Activated B cell treated with CpG ODN at 0.5 μM for 24 hours (primary cell): ENCODE measurements around the gene MACROD2. TPM values are rescaled to one million over a fixed set of nuclear protein-coding genes. Genes with fewer than 3 reads are reported as not detected.

Source experiments
- ATAC-seq: fragments of 200-7000 bp; cut with Tn5 transposase; one replicate; pipeline ENCODE4 v1.10.0; 2021; ENCODE audit warnings: low read depth, mild to moderate bottlenecking, moderate library complexity
- CTCF ChIA-PET: fragments of 350-600 bp; sonication (Branson Sonifier 250); formaldehyde crosslinking; loops from one replicate; lab custom pipeline; 2021; ENCODE audit warnings: antibody characterized with exemption; lab: Charles Lee
- POLR2A ChIA-PET: fragments of 350-600 bp; sonication (Branson Sonifier 250); formaldehyde crosslinking; loops from one replicate; lab custom pipeline; 2021; ENCODE audit warnings: antibody characterized with exemption; lab: Charles Lee
- DNase-seq: peaks from one replicate; pipeline ENCODE4 v3.0.0; 2022
- H3K27ac Mint-ChIP-seq: one replicate; pipeline ENCODE4 v1.8.0; 2020; ENCODE audit warnings: mixed read lengths
- H3K27me3 Mint-ChIP-seq: one replicate; pipeline ENCODE4 v1.8.0; 2021; ENCODE audit warnings: mixed read lengths
- H3K36me3 Mint-ChIP-seq: one replicate; pipeline ENCODE4 v1.8.0; 2021; ENCODE audit warnings: low read depth, mixed read lengths
- H3K4me1 Mint-ChIP-seq: one replicate; pipeline ENCODE4 v1.8.0; 2021; ENCODE audit warnings: mixed read lengths
- H3K4me3 Mint-ChIP-seq: one replicate; pipeline ENCODE4 v1.8.0; 2020; ENCODE audit warnings: mild to moderate bottlenecking, mixed read lengths
- H3K9me3 Mint-ChIP-seq: one replicate; pipeline ENCODE4 v1.8.0; 2020; ENCODE audit warnings: mixed read lengths
- intact Hi-C: fragments of 100-400 bp; cut with micrococcal nuclease; formaldehyde crosslinking; loops from one replicate; pipeline ENCODE4 v1.15.1; 2024
- total RNA-seq: library from RNA; stranded (reverse); gene quantifications from 2 replicates; pipeline ENCODE4 v1.2.3, GENCODE V29; 2022
- TF ChIP-seq, protein P1 (sequence below): fragments of 200-600 bp; IDR thresholded peaks from one replicate; pipeline ENCODE4 v1.8.0; 2022; ENCODE audit warnings: antibody characterized with exemption, mild to moderate bottlenecking

Gene MACROD2
- total RNA-seq, 1 donor from 2014 or later: 55.1 TPM

DNA sequence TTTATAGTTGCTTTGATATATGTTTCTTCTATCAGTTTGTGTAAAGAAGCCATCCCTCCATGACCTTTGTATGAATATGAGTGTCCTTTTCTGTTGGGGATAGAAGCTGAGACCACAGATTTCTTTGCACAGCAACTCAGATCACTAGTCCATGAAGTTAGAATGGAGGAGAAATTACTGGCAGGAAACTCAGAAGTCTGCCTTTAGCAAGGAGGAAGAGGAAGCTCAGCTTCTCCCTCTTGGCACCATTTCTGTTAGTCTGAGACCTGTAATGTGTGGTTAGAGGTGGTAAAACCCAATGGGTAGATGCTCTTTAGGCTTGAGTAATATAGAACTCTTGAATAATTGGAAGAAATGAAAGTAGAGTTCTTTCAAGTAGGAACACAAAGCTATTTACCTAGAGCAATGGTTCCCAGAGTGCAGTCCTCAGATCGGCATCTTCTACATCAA is 1337.4 kb downstream of the MACROD2 start:
- H3K4me1 Mint-ChIP-seq: peaks cover 29% of the 10 kb centered on the region
- CTCF ChIA-PET: interaction anchor here (0.6 to 1.4 kb wide), 3 partner anchors 13 to 32 kb away, joined by 3 to 6 read pairs (median 5); no protein-coding TSS in a partner anchor
- no peaks in the 10 kb centered on the region for H3K9me3 Mint-ChIP-seq
- H3K27ac Mint-ChIP-seq: peak overlapping the region; percentile 86
- ATAC-seq (peak; percentile 68), DNase-seq (no peak)
- TF ChIP-seq, protein P1, sequence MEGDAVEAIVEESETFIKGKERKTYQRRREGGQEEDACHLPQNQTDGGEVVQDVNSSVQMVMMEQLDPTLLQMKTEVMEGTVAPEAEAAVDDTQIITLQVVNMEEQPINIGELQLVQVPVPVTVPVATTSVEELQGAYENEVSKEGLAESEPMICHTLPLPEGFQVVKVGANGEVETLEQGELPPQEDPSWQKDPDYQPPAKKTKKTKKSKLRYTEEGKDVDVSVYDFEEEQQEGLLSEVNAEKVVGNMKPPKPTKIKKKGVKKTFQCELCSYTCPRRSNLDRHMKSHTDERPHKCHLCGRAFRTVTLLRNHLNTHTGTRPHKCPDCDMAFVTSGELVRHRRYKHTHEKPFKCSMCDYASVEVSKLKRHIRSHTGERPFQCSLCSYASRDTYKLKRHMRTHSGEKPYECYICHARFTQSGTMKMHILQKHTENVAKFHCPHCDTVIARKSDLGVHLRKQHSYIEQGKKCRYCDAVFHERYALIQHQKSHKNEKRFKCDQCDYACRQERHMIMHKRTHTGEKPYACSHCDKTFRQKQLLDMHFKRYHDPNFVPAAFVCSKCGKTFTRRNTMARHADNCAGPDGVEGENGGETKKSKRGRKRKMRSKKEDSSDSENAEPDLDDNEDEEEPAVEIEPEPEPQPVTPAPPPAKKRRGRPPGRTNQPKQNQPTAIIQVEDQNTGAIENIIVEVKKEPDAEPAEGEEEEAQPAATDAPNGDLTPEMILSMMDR: no peak
- POLR2A ChIA-PET: interaction anchor here (1.0 to 2.3 kb wide), 2 partner anchors 9 to 15 kb away, joined by 3 to 12 read pairs; no protein-coding TSS in a partner anchor
- no peaks in the 10 kb centered on the region for H3K27me3 Mint-ChIP-seq
- intact Hi-C loops: loop anchor here (2.0 kb wide), 1 partner anchor 16 kb away; no protein-coding TSS in a partner anchor
- peak overlapping the region; percentile 68 for H3K4me3 Mint-ChIP-seq
- no peaks in the 10 kb centered on the region for H3K36me3 Mint-ChIP-seq

DNA sequence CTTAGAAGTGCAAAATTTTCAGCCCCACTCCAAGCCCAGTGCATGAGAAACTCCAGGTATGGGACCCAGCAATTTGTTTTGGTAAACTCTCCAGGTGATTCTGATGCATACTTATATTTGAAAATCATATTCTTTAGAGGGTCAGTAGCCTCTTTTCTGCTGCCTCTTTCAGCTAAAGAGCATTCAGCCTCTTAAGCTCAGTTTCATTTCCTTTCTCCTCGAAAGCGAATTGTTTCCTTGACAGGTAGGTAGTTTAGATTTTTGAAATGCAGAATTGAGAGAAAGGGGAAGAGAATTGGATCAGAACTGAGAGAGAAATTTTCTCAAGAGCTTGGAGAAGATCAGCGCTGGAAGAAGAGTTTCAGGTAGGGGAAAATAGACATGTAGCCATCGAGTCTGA is 1337.9 kb downstream of the MACROD2 start:
- no peak for DNase-seq

DNA sequence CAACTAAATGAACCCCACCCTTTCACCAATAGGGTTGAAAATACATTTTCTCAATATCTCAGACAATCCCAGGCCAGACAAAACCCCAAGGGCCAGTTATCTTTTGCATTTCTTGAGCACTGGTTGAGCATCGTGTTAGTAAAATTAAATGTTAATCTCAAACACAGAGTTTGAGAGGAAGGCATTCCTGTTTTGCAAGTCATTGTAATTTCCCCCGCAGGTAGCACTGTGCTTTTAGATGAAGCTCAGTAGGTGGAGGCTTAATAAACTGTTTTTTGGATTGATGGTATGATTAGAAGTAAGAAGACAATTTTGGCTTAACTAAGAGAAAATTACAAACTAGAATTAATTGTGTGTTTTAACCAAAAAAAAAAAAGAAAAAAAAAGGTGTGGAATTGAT is 1340.7 kb downstream of the MACROD2 start:
- H3K27ac Mint-ChIP-seq: no peak overlapping the region
- H3K4me3 Mint-ChIP-seq: peak overlapping the region; percentile 4
- no peaks in the 10 kb centered on the region for H3K27me3 Mint-ChIP-seq
- H3K36me3 Mint-ChIP-seq: peaks cover 3% of the 10 kb centered on the region
- peaks cover 25% of the 10 kb centered on the region for H3K4me1 Mint-ChIP-seq
- TF ChIP-seq, protein P1: no peak
- DNase-seq: no peak
- POLR2A ChIA-PET: no interaction called here
- intact Hi-C loops: no loop called here
- CTCF ChIA-PET: no interaction called here
- no peak for ATAC-seq
- no peaks in the 10 kb centered on the region for H3K9me3 Mint-ChIP-seq

More for the DNA sequence above, 1337.9 kb downstream of the MACROD2 start:
- Mint-ChIP-seq H3K36me3 (no peaks in the 10 kb centered on the region), H3K4me1 (peaks cover 29% of the 10 kb centered on the region), H3K4me3 (peak overlapping the region; percentile 68), H3K9me3 (no peaks in the 10 kb centered on the region), H3K27me3 (no peaks in the 10 kb centered on the region), H3K27ac (peak overlapping the region; percentile 86)
- ChIA-PET CTCF (interaction anchor here (0.6 to 1.4 kb wide), 3 partner anchors 13 to 33 kb away, joined by 3 to 6 read pairs (median 5); no protein-coding TSS in a partner anchor), POLR2A (interaction anchor here (1.0 to 2.3 kb wide), 2 partner anchors 8 to 15 kb away, joined by 3 to 12 read pairs; no protein-coding TSS in a partner anchor)
- intact Hi-C loops: loop anchor here (2.0 kb wide), 1 partner anchor 16 kb away; no protein-coding TSS in a partner anchor
- peak; percentile 41 for ATAC-seq
- TF ChIP-seq, protein P1: no peak

DNA sequence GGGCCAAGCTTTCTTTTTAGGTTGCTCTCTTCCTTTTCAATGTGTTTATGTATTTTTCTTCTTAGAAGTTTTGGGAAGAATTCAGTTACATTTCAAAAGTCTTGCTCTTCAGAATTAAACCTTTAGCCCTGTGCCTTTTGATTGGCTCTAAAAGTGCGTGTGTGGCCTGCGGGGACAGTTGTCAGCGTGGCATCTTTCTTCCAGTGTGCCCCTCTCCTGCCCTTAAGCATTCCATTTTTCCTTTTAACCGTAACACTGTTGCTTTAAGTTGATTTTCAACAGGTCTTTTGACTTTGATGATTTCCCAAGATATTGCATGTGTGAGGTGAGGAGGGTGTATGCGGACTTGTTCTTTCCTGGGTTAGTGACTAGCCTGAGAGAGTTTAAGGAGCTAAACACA is 1341.2 kb downstream of the MACROD2 start:
- DNase-seq (no peak), ATAC-seq (no peak)
- POLR2A ChIA-PET: no interaction called here
- Mint-ChIP-seq H3K27me3 (no peaks in the 10 kb centered on the region), H3K4me1 (peaks cover 25% of the 10 kb centered on the region), H3K4me3 (no peak overlapping the region), H3K9me3 (no peaks in the 10 kb centered on the region), H3K27ac (no peak overlapping the region), H3K36me3 (peaks cover 3% of the 10 kb centered on the region)
- intact Hi-C loops: no loop called here
- CTCF ChIA-PET: no interaction called here
- TF ChIP-seq, protein P1: no peak

DNA sequence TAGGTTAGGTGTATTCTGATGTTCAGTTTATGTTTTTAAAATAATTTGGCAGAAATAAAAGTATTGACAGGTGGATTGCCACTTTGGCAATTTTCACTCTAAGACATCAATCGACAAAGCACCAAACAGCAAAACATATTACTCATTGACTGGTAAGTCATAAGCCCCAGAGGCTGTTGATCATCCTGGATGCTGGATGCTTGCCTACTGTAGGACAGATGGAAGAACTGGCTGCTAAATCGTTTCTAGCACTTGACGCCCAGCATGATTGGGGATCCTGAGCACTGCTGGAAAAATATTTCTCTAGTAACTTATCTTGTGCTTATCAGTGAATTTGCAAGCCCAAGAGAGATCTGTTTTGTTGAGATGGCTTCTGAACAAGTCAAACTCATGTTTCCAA is 1343.9 kb downstream of the MACROD2 start:
- POLR2A ChIA-PET: no interaction called here
- intact Hi-C loops: no loop called here

More for the DNA sequence above, 1343.9 kb downstream of the MACROD2 start:
- Mint-ChIP-seq H3K27me3 (no peaks in the 10 kb centered on the region), H3K9me3 (no peaks in the 10 kb centered on the region), H3K4me3 (no peak overlapping the region), H3K27ac (no peak overlapping the region), H3K4me1 (peaks cover 8% of the 10 kb centered on the region), H3K36me3 (peaks cover 3% of the 10 kb centered on the region)
- CTCF ChIA-PET: no interaction called here
- no peak for ATAC-seq
- DNase-seq: no peak
- TF ChIP-seq, protein P1: no peak
